H9 (cell line): ENCODE results near the gene MYOCD. TPM values are rescaled to one million over a fixed set of nuclear protein-coding genes. Genes with fewer than 3 reads are reported as not detected.
A peak's percentile ranks its signal among the peaks of the same experiment; 100 is the strongest.

Source experiments
- DNase-seq: peaks from one replicate; pipeline ENCODE4 v3.0.0-alpha.2; 2017
- H2AFZ ChIP-seq: one replicate; pipeline ENCODE4 v1.6.1; 2013; ENCODE audit warnings: mild to moderate bottlenecking, low read length, control low read depth, moderate library complexity
- H2AK5ac ChIP-seq: 2 replicates; pipeline ENCODE4 v1.6.1; 2013; ENCODE audit warnings: low read length, control low read depth, mixed read lengths; ENCODE audit not compliant: insufficient read length
- H2BK120ac ChIP-seq: one replicate; pipeline ENCODE4 v1.6.1; 2013; ENCODE audit warnings: low read depth, mild to moderate bottlenecking, low read length, control low read depth, inconsistent platforms; ENCODE audit not compliant: poor library complexity, severe bottlenecking
- H2BK12ac ChIP-seq: 2 replicates; pipeline ENCODE4 v1.6.1; 2013; ENCODE audit warnings: low read length, control low read depth, mixed read lengths, low read depth; ENCODE audit not compliant: insufficient read length
- H2BK15ac ChIP-seq: 2 replicates; pipeline ENCODE4 v1.6.1; 2013; ENCODE audit warnings: low read depth, low read length, control low read depth
- H2BK20ac ChIP-seq: one replicate; pipeline ENCODE4 v1.6.1; 2013; ENCODE audit warnings: low read depth, mild to moderate bottlenecking, low read length, control low read depth, inconsistent platforms; ENCODE audit not compliant: poor library complexity, severe bottlenecking
- H2BK5ac ChIP-seq: 2 replicates; pipeline ENCODE4 v1.6.1; 2013; ENCODE audit warnings: low read length, control low read depth, mixed read lengths; ENCODE audit not compliant: insufficient read length
- H3K14ac ChIP-seq: 2 replicates; pipeline ENCODE4 v1.6.1; 2013; ENCODE audit warnings: low read length, control low read depth; ENCODE audit not compliant: insufficient read depth
- H3K18ac ChIP-seq: 2 replicates; pipeline ENCODE4 v1.6.1; 2013; ENCODE audit warnings: low read depth, mild to moderate bottlenecking, mixed read lengths, low read length, control low read depth; ENCODE audit not compliant: insufficient read length
- H3K23ac ChIP-seq: 2 replicates; pipeline ENCODE4 v1.6.1; 2013; ENCODE audit warnings: low read length, control low read depth, mixed read lengths, low read depth; ENCODE audit not compliant: insufficient read length
- H3K23me2 ChIP-seq: 2 replicates; pipeline ENCODE4 v1.6.1; 2013; ENCODE audit warnings: low read depth, mild to moderate bottlenecking, mixed read lengths, low read length, control low read depth; ENCODE audit not compliant: insufficient read length, poor library complexity, severe bottlenecking
- H3K27ac ChIP-seq: 2 replicates; pipeline ENCODE4 v1.5.1; 2013; ENCODE audit warnings: low read length, control low read depth, mixed read lengths, low read depth; ENCODE audit not compliant: insufficient read length
- H3K27me3 ChIP-seq: 2 replicates; pipeline ENCODE4 v1.6.1; 2013; ENCODE audit warnings: low read length, control low read depth, inconsistent platforms; ENCODE audit not compliant: insufficient read depth
- H3K4ac ChIP-seq: 2 replicates; pipeline ENCODE4 v1.6.1; 2013; ENCODE audit warnings: low read depth, mild to moderate bottlenecking, control low read depth, inconsistent platforms, low read length, moderate library complexity
- H3K4me1 ChIP-seq: 2 replicates; pipeline ENCODE4 v1.6.1; 2013; ENCODE audit warnings: low read length, control low read depth, inconsistent platforms; ENCODE audit not compliant: insufficient read depth
- H3K4me2 ChIP-seq: 2 replicates; pipeline ENCODE4 v1.6.1; 2013; ENCODE audit warnings: low read length, control low read depth, mixed read lengths; ENCODE audit not compliant: insufficient read length, insufficient read depth
- H3K56ac ChIP-seq: 2 replicates; pipeline ENCODE4 v1.6.1; 2013; ENCODE audit warnings: low read depth, mild to moderate bottlenecking, mixed read lengths, low read length, control low read depth; ENCODE audit not compliant: insufficient read length
- H3K79me1 ChIP-seq: 2 replicates; pipeline ENCODE4 v1.6.1; 2013; ENCODE audit warnings: low read depth, mild to moderate bottlenecking, moderate library complexity, low read length, control low read depth, inconsistent platforms; ENCODE audit not compliant: insufficient read depth, poor library complexity, severe bottlenecking
- H3K79me2 ChIP-seq: 2 replicates; pipeline ENCODE4 v1.6.1; 2013; ENCODE audit warnings: low read length, control low read depth, inconsistent platforms; ENCODE audit not compliant: insufficient read depth
- H3K9ac ChIP-seq: 2 replicates; pipeline ENCODE4 v1.6.1; 2013; ENCODE audit warnings: low read length, control low read depth, mixed read lengths; ENCODE audit not compliant: insufficient read length; ENCODE audit errors: extremely low read depth
- H3K9me3 ChIP-seq: one replicate; pipeline ENCODE4 v1.6.1; 2013; ENCODE audit warnings: low read depth, low read length, inconsistent platforms; ENCODE audit not compliant: control insufficient read depth
- H3T11ph ChIP-seq: one replicate; pipeline ENCODE4 v1.6.1; 2013; ENCODE audit warnings: mild to moderate bottlenecking, low read length, control low read depth, inconsistent platforms
- H4K20me1 ChIP-seq: one replicate; pipeline ENCODE4 v1.6.1; 2013; ENCODE audit not compliant: control insufficient read depth, insufficient read length, insufficient read depth
- H4K5ac ChIP-seq: 2 replicates; pipeline ENCODE4 v1.6.1; 2013; ENCODE audit warnings: low read depth, mild to moderate bottlenecking, mixed read lengths, low read length, control low read depth; ENCODE audit not compliant: insufficient read length
- H4K8ac ChIP-seq: replicated peaks from 2 replicates; pipeline ENCODE4 v1.6.1; 2013; ENCODE audit warnings: low read length, control low read depth, mixed read lengths, low read depth; ENCODE audit not compliant: insufficient read length
- H4K91ac ChIP-seq: 2 replicates; pipeline ENCODE4 v1.6.1; 2013; ENCODE audit warnings: low read depth, mild to moderate bottlenecking, moderate library complexity, mixed read lengths, low read length, control low read depth; ENCODE audit not compliant: insufficient read length
- H3K27ac Mint-ChIP-seq, 3 experiments: 2 replicates in 2 of 3; 3 replicates in 1 of 3; pipeline ENCODE4 v1.8.0; 2020 to 2021; ENCODE audit warnings: mixed read lengths in 3 of 3, mild to moderate bottlenecking in 1 of 3, moderate library complexity in 1 of 3
- H3K27me3 Mint-ChIP-seq: 2 replicates; pipeline ENCODE4 v1.8.0; 2021; ENCODE audit warnings: low read depth, mild to moderate bottlenecking, moderate library complexity, mixed read lengths
- H3K36me3 Mint-ChIP-seq, 3 experiments: 2 replicates in 2 of 3; 3 replicates in 1 of 3; pipeline ENCODE4 v1.8.0; 2020 to 2021; ENCODE audit warnings: low read depth in 3 of 3, mixed read lengths in 3 of 3; ENCODE audit not compliant: insufficient read depth in 1 of 3
- H3K4me1 Mint-ChIP-seq, 2 experiments: 2 replicates each; pipeline ENCODE4 v1.8.0; 2020; ENCODE audit warnings: mixed read lengths in 2 of 2
- H3K4me3 Mint-ChIP-seq, 2 experiments: 2 replicates in 1 of 2; 3 replicates in 1 of 2; pipeline ENCODE4 v1.8.0; 2020 to 2021; ENCODE audit warnings: mild to moderate bottlenecking in 2 of 2, mixed read lengths in 2 of 2, moderate library complexity in 1 of 2
- H3K9me3 Mint-ChIP-seq, 2 experiments: 2 replicates in 1 of 2; 3 replicates in 1 of 2; pipeline ENCODE4 v1.8.0; 2020; ENCODE audit warnings: mild to moderate bottlenecking in 2 of 2, mixed read lengths in 2 of 2, moderate library complexity in 1 of 2
- CTCF ChIP-seq: fragments of 200-600 bp; sonication (generic); conservative IDR thresholded peaks from 3 replicates; pipeline ENCODE4 v1.8.0; 2021; ENCODE audit warnings: antibody characterized with exemption, mild to moderate bottlenecking
- WGBS: extraction: QIAGEN DNeasy Blood & Tissue Kit; methylation state at CpG from one replicate; pipeline ENCODE4 v1.1.7; 2013; ENCODE audit warnings: missing lambda C conversion rate, low lambda C conversion rate, mixed read lengths; ENCODE audit not compliant: insufficient read length; ENCODE audit errors: extremely low coverage; 5-methylcytosine and 5-hydroxymethylcytosine counted together
- total RNA-seq: library from RNA; stranded (reverse); gene quantifications from 2 replicates; pipeline ENCODE4 v1.2.1, GENCODE V29; 2021

The MYOCD gene
- total RNA-seq, 1 experiment from 2014 or later: 0.17 TPM

GRCh38 chr17:12640364-12640763 lies 25.3 kb upstream of the MYOCD start:
- Histone ChIP-seq H3K27me3 (no peaks in the 10 kb centered on the region), H3K4ac (no peak overlapping the region)

More at GRCh38 chr17:12640364-12640763, 25.3 kb upstream of the MYOCD start:
- Histone ChIP-seq H2AFZ (no peak overlapping the region), H3K4me2 (no peak overlapping the region), H3T11ph (no peak overlapping the region), H3K79me2 (no peaks in the 10 kb centered on the region), H3K4me1 (peaks cover 3% of the 10 kb centered on the region; the same call in 1 of the 2 replicates), H2AK5ac (no peak overlapping the region), H2BK15ac (no peak overlapping the region), H4K20me1 (no peaks in the 10 kb centered on the region), H3K79me1 (no peaks in the 10 kb centered on the region), H3K27ac (no peak overlapping the region), H4K91ac (no peak overlapping the region), H2BK5ac (no peak overlapping the region), H4K8ac (no peak overlapping the region), H2BK20ac (no peak overlapping the region), H4K5ac (no peak overlapping the region), H3K23ac (no peak overlapping the region), H2BK120ac (no peak overlapping the region), H3K14ac (no peak overlapping the region), H3K9ac (no peak overlapping the region), H3K18ac (no peak overlapping the region), H3K23me2 (no peaks in the 10 kb centered on the region), H2BK12ac (peak overlapping the region; percentile 39), H3K9me3 (no peaks in the 10 kb centered on the region), H3K56ac (no peak overlapping the region)
- no CpG with 5 or more reads among the region's 2 CpGs for WGBS
- no peak overlapping the region for H3K4me3 Mint-ChIP-seq
- H3K27me3 Mint-ChIP-seq: no peaks in the 10 kb centered on the region
- DNase-seq: no peak
- TF ChIP-seq CTCF: no peak
- no peaks in the 10 kb centered on the region; a peak in 1 of 7 replicates for H3K36me3 Mint-ChIP-seq
- H3K27ac Mint-ChIP-seq: no peak overlapping the region
- peaks cover 15 to 24% of the 10 kb centered on the region in 2 experiments for H3K4me1 Mint-ChIP-seq
- peaks cover 1 to 2% of the 10 kb centered on the region in 2 experiments; a peak in 1 of 5 replicates for H3K9me3 Mint-ChIP-seq
